Prostate gland (tissue), 2 donors: ENCODE measurements around the gene HIPK1.

Experiments used
- CTCF ChIP-seq, 4 experiments: fragments of 200-600 bp in 2 of 4; fragments of 450-650 bp in 2 of 4; sonication (generic) in 2 of 4; IDR thresholded peaks; 1 replicate in 3 of 4; 2 replicates in 1 of 4; pipeline ENCODE4 v1.5.1; 2016 to 2019; ENCODE audit warnings: antibody characterized with exemption in 4 of 4, mild to moderate bottlenecking in 2 of 4, moderate library complexity in 2 of 4
- POLR2AphosphoS5 ChIP-seq: sonication (generic); formaldehyde crosslinking; IDR thresholded peaks from one replicate; pipeline ENCODE4 v1.6.1; 2017; ENCODE audit warnings: antibody characterized with exemption

GRCh38 chr1:113946112-113946511 lies 17.0 kb downstream of the HIPK1 start:
- no peak for TF ChIP-seq POLR2AphosphoS5
- TF ChIP-seq CTCF (IDR thresholded peaks at IDR 0.05), result no peak
